Measurements from ENCODE around the gene RAI14.

Gene RAI14

DNA sequence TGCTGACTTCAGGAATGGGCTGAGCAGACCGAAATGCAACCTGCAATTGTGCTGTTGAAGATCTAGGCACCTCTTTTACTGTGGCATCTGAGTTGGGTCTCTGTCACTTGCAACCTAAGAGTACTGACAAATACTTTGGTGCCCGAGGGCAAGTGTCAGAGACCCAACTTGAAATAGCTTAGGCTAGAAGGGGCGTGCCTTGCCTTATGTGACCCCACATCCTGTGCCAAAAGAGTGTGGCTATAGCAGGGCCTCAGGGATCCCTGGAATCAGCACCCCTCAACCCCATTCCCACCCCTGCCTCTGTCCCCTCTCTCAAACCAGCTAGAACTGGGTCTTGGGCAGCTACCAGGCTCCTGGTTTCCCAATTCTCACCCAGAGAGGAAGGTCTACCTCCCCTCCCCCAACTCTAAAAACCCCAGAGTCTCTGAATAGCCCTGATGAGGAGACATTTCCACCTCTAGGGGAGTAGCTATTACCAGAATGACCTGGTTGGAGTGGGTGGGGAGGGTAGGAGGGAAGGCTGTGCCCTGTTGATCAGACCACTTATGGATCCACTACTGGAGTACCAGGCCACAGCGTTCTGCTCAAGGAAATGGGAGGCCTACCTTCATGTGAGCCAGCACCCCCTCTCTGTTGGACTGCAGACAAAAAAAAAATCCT is 17.5 kb downstream of the RAI14 start:
- TF ChIP-seq, protein P1, sequence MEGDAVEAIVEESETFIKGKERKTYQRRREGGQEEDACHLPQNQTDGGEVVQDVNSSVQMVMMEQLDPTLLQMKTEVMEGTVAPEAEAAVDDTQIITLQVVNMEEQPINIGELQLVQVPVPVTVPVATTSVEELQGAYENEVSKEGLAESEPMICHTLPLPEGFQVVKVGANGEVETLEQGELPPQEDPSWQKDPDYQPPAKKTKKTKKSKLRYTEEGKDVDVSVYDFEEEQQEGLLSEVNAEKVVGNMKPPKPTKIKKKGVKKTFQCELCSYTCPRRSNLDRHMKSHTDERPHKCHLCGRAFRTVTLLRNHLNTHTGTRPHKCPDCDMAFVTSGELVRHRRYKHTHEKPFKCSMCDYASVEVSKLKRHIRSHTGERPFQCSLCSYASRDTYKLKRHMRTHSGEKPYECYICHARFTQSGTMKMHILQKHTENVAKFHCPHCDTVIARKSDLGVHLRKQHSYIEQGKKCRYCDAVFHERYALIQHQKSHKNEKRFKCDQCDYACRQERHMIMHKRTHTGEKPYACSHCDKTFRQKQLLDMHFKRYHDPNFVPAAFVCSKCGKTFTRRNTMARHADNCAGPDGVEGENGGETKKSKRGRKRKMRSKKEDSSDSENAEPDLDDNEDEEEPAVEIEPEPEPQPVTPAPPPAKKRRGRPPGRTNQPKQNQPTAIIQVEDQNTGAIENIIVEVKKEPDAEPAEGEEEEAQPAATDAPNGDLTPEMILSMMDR (IDR thresholded peaks at IDR 0.05; ENCODE audit: control insufficient read depth, extremely low read depth, insufficient read depth), result no peak
- no peak overlapping the region for H3K4me3 ChIP-seq (ENCODE audit: low read depth, low read length)
- no peak for DNase-seq (ENCODE audit: low read depth)

DNA sequence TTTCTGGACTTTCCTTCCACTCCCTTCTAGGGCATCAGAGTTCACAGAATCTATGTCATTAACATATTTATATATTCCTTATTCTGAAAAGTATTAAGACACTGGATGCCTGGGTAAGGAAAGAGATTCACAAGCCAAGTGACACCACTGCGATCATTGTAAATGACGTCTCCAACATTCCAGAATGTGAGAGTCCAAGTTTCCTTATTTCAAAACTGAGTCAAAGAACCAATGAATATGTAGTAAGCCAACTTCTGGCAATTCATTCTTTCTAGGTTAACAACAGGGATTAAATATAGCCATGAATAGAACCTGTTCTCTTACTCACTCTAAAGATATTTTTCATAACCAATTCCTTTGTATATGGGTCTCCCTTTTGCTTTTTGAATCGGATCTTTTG is 18.1 kb downstream of the RAI14 start:
- no peak overlapping the region for H3K4me3 ChIP-seq (ENCODE audit: low read depth, low read length)
- TF ChIP-seq, protein P1 (IDR thresholded peaks at IDR 0.05; ENCODE audit: control insufficient read depth, extremely low read depth, insufficient read depth), result no peak
- no peak for DNase-seq (ENCODE audit: low read depth)

DNA sequence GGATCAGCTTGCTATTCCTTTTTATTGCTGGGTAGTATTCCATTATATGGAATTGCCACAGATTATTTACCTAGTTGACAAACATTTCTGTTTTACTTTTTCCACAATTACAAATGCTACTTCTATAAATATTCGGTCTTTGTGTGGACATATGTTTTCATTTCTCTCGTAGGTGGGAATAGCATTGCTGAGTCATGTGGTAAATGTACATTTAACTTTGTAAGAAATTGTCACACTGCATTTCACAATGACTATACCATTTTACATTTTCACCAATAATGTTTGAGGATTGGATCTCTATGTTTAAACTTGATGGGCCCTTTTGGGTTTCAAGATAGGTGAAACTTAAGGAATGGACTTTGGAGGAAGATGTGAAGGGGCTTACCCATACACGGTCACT is 19.7 kb downstream of the RAI14 start:
- TF ChIP-seq, protein P1 (IDR thresholded peaks at IDR 0.05; ENCODE audit: control insufficient read depth, extremely low read depth, insufficient read depth), result no peak
- H3K4me3 ChIP-seq (ENCODE audit: low read depth, low read length), result no peak overlapping the region
- no peak for DNase-seq (ENCODE audit: low read depth)

DNA sequence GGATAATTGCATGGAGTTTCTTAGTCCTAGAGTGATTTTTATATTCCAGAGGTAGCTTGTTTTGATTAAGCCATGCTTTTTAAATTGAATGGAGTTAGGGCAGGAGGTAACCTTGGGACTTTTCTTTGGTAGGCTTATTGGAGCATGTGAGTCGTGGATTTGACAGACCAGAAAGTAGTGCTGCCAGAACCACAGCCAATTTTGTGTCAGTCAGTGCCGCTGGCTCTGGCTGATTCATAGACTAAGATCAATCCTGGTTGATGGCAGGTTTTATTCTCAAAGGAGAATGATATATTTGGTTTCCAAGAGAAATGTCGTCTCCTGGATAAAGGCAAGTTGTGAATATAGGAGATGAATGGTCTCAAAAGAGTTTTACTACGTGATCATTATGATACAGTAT is 20.3 kb downstream of the RAI14 start:
- H3K4me3 ChIP-seq (ENCODE audit: low read depth, low read length), result no peak overlapping the region
- TF ChIP-seq, protein P1 (IDR thresholded peaks at IDR 0.05; ENCODE audit: control insufficient read depth, extremely low read depth, insufficient read depth), result no peak
- no peak for DNase-seq (ENCODE audit: low read depth)

DNA sequence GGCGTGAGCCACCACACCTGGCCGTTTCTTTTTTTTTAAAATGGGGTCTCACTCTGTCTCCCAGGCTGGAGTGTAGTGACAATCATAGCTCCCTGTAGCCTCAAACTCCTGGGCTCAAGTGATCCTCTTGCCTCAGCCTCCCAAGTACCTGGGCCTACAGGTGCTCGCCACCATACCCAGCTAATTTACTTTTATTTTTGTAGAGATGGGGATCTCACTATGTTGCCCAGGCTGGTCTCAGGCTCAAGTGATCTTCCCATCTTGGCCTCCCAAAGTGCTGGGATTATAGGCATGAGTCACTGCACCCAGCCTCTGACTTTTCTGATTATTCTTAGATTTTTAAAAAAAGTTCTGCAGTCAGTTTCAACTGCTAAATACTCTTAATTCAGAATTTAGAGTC is 21.3 kb downstream of the RAI14 start:
- H3K4me3 ChIP-seq (ENCODE audit: low read depth, low read length), result no peak overlapping the region
- no peak for DNase-seq (ENCODE audit: low read depth)
- TF ChIP-seq, protein P1 (IDR thresholded peaks at IDR 0.05; ENCODE audit: control insufficient read depth, extremely low read depth, insufficient read depth), result no peak

DNA sequence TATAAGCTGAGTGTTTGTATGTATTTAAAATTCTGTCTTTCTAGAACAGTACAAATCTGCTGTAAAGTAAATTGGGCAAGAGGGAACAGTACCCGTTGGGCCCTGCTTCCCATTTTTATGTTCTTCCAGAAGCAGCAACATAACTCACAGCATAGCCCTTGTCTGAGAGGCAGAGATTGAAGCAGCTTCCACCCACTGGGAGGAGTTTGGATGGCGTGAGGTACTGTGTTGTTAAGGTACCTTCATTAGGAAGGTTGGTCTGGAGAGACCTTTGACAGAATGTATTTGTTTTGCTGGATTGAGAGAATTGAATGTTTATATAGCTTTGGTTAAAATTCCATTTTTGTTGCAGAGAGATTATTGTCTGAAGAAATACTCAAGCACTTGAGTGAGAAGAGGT is 24.8 kb downstream of the RAI14 start:
- H3K4me3 ChIP-seq (ENCODE audit: low read depth, low read length), result no peak overlapping the region
- TF ChIP-seq, protein P1 (IDR thresholded peaks at IDR 0.05; ENCODE audit: control insufficient read depth, extremely low read depth, insufficient read depth), result no peak
- no peak for DNase-seq (ENCODE audit: low read depth)

Data from LNCaP clone FGC (cell line).